BJ (cell line): ENCODE measurements around the gene PRICKLE2. TPM values are rescaled to one million over a fixed set of nuclear protein-coding genes. Genes with fewer than 3 reads are reported as not detected.

Source experiments
- CTCF ChIA-PET: fragments of 350-600 bp; formaldehyde crosslinking; extraction: SDS; loops from one replicate; lab custom pipeline; 2021; ENCODE audit warnings: antibody characterized with exemption, inconsistent platforms; lab: Yijun Ruan, JAX
- POLR2A ChIA-PET: fragments of 300-600 bp; sonication (Branson Sonifier 250); formaldehyde crosslinking; extraction: SDS; loops from one replicate; lab custom pipeline; 2021; ENCODE audit warnings: antibody characterized with exemption; lab: Charles Lee
- DNase-seq: peaks from one replicate; pipeline ENCODE4 v3.0.0-alpha.2; 2011; ENCODE audit warnings: low read depth
- H3K27me3 ChIP-seq: 2 replicates; pipeline ENCODE4 v1.6.0; 2011; ENCODE audit warnings: low read length; ENCODE audit not compliant: control insufficient read depth, insufficient read depth
- H3K36me3 ChIP-seq: 2 replicates; pipeline ENCODE4 v1.5.1; 2011; ENCODE audit warnings: low read length; ENCODE audit not compliant: control insufficient read depth, insufficient read depth
- H3K4me3 ChIP-seq: 2 replicates; pipeline ENCODE4 v1.5.1; 2011; ENCODE audit warnings: low read depth, mild to moderate bottlenecking, control low read depth, low read length
- CTCF ChIP-seq: IDR thresholded peaks from 2 replicates; pipeline ENCODE4 v1.5.1; 2011; ENCODE audit warnings: low read depth, mild to moderate bottlenecking, control low read depth, inconsistent platforms, low read length, moderate library complexity; ENCODE audit not compliant: insufficient read depth
- polyA plus RNA-seq: library from polyadenylated mRNA; depleted of rRNA; stranded (reverse); fragments of >200 nt; gene quantifications from 2 replicates; pipeline ENCODE4 v1.2.3, GENCODE V29; 2011

The PRICKLE2 gene
- polyA plus RNA-seq, 1 experiment: 3.5 TPM

- no peaks in the 10 kb centered on the region for H3K27me3 ChIP-seq
- no peak for DNase-seq
- H3K4me3 ChIP-seq: no peak overlapping the region
- TF ChIP-seq CTCF: no peak
- POLR2A ChIA-PET: no interaction called here
- peaks cover 3% of the 10 kb centered on the region for H3K36me3 ChIP-seq
- CTCF ChIA-PET: interaction anchor here (1.6 kb wide), 1 partner anchor 10 kb away, joined by 4 read pairs; no protein-coding TSS in a partner anchor
Observed at GRCh38 chr3:64141476-64141875, 83.8 kb downstream of the PRICKLE2 start.

- POLR2A ChIA-PET: no interaction called here
Observed at GRCh38 chr3:64140651-64141050, 84.6 kb downstream of the PRICKLE2 start.

GRCh38 chr3:64138656-64139375, 86.5 kb downstream of the PRICKLE2 start:
- POLR2A ChIA-PET: no interaction called here
- no peak for DNase-seq
- TF ChIP-seq CTCF: no peak
- no peak overlapping the region for H3K4me3 ChIP-seq
- no peaks in the 10 kb centered on the region for H3K27me3 ChIP-seq
- CTCF ChIA-PET: no interaction called here
- no peaks in the 10 kb centered on the region for H3K36me3 ChIP-seq

More at GRCh38 chr3:64140651-64141050, 84.6 kb downstream of the PRICKLE2 start:
- peaks cover 1% of the 10 kb centered on the region for H3K36me3 ChIP-seq
- no peaks in the 10 kb centered on the region for H3K27me3 ChIP-seq
- TF ChIP-seq CTCF: no peak
- H3K4me3 ChIP-seq: no peak overlapping the region
- no peak for DNase-seq
- CTCF ChIA-PET: interaction anchor here (0.6 to 1.3 kb wide), 2 partner anchors 11 to 258 kb away, joined by 3 to 5 read pairs; no protein-coding TSS in a partner anchor

GRCh38 chr3:64138046-64138445, 87.2 kb downstream of the PRICKLE2 start:
- Histone ChIP-seq H3K4me3 (no peak overlapping the region), H3K27me3 (no peaks in the 10 kb centered on the region), H3K36me3 (no peaks in the 10 kb centered on the region)
- ChIA-PET CTCF (no interaction called here), POLR2A (no interaction called here)
- DNase-seq: no peak
- TF ChIP-seq CTCF: no peak

GRCh38 chr3:64134882-64135281, 90.4 kb downstream of the PRICKLE2 start:
- CTCF ChIA-PET: no interaction called here
- POLR2A ChIA-PET: no interaction called here
- no peak overlapping the region for H3K4me3 ChIP-seq
- no peaks in the 10 kb centered on the region for H3K27me3 ChIP-seq
- no peak for TF ChIP-seq CTCF
- no peak for DNase-seq
- no peaks in the 10 kb centered on the region for H3K36me3 ChIP-seq
